Measurements from ENCODE around the gene SDF4. TPM values are rescaled to one million over a fixed set of nuclear protein-coding genes. Genes with fewer than 3 reads are reported as not detected.

SDF4 gene
- total and polyA plus RNA-seq, 2 donors (not counting 1 experiment from before 2014, with no cell fraction given), result 100 to 143 TPM

GRCh38 chr1:1234180-1234808 is 2.5 kb upstream of the SDF4 start:
- Mint-ChIP-seq H3K4me3 (peak overlapping the region; percentile 84), H3K27me3 (no peaks in the 10 kb centered on the region), H3K27ac (peak overlapping the region; percentile 15), H3K4me1 (peaks cover 41% of the 10 kb centered on the region), H3K9me3 (ENCODE audit: insufficient read depth) (no peaks in the 10 kb centered on the region)
- Histone ChIP-seq H3K9ac (ENCODE audit: low read length) (no peak overlapping the region), H3K79me2 (ENCODE audit: control insufficient read depth, insufficient read depth, low read length) (peaks cover 47% of the 10 kb centered on the region), H4K20me1 (ENCODE audit: control insufficient read depth, insufficient read depth, low read length, poor library complexity, severe bottlenecking) (peaks cover 49% of the 10 kb centered on the region), H3K4me2 (replicated peaks; ENCODE audit: low read depth, low read length, poor library complexity, severe bottlenecking) (no peak overlapping the region), H3K4me1 (ENCODE audit: control insufficient read depth in 2 of 2, insufficient read depth in 2 of 2, low read length in 2 of 2) (peaks cover 38 to 43% of the 10 kb centered on the region in 2 donors), H3K4me3 (ENCODE audit: control extremely low read depth in 1 of 5, extremely low read depth in 1 of 5, insufficient read depth in 1 of 5, low read depth in 2 of 5, low read length in 4 of 5) (no peak overlapping the region), H3K36me3 (replicated peaks in 1 of 2; ENCODE audit: control extremely low read depth in 1 of 2, control insufficient read depth in 1 of 2, extremely low read depth in 1 of 2, insufficient read depth in 2 of 2, low read length in 1 of 2) (peaks cover 0 to 8% of the 10 kb centered on the region in 2 experiments), H3K9me3 (ENCODE audit: control extremely low read depth in 1 of 3, control insufficient read depth in 2 of 3, insufficient read depth in 1 of 3, low read length in 2 of 3) (peaks cover 0 to 5% (median 0%) of the 10 kb centered on the region in 3 donors), H3K27ac (ENCODE audit: low read length in 2 of 2) (no peak overlapping the region), H3K27me3 (replicated peaks in 1 of 4; ENCODE audit: control extremely low read depth in 1 of 4, control insufficient read depth in 3 of 4, insufficient read depth in 4 of 4, low read length in 3 of 4) (peaks cover 0 to 18% (median 6%) of the 10 kb centered on the region in 4 experiments), H2AFZ (ENCODE audit: insufficient read depth, low read depth, low read length, poor library complexity, severe bottlenecking) (no peak overlapping the region)
- WGBS (ENCODE audit: insufficient coverage), result 97% methylated on average over 28 of the region's 28 CpGs
- ChIA-PET POLR2A (no interaction called here), CTCF (interaction anchor here (1.0 kb wide), 1 partner anchor 112 kb away, joined by 3 read pairs; no protein-coding TSS in a partner anchor)
- intact Hi-C loops (cut with micrococcal nuclease), result loop anchor here (5.0 to 10.0 kb wide), 2 partner anchors 73 to 199 kb away; partner anchors contain the start of genes ACAP3 and PUSL1
- DNase-seq (no peak), ATAC-seq (ENCODE audit: low read depth) (no peak)
- TF ChIP-seq CTCF (IDR thresholded peaks at IDR 0.05) (no peak), EZH2 (IDR thresholded peaks at IDR 0.05; ENCODE audit: borderline replicate concordance, insufficient read depth, low read depth, low read length, poor library complexity, severe bottlenecking) (no peak)

- intact Hi-C loops (cut with micrococcal nuclease), result loop anchor here (2.0 to 10.0 kb wide), 3 partner anchors 25 to 199 kb away; partner anchors contain the start of genes ACAP3 and PUSL1
- no peak for TF ChIP-seq CTCF (IDR thresholded peaks at IDR 0.05)
- TF ChIP-seq EZH2 (IDR thresholded peaks at IDR 0.05; ENCODE audit: borderline replicate concordance, insufficient read depth, low read depth, low read length, poor library complexity, severe bottlenecking), result no peak
- Histone ChIP-seq H3K4me2 (replicated peaks; ENCODE audit: low read depth, low read length, poor library complexity, severe bottlenecking) (peak overlapping the region; percentile 88), H3K4me1 (ENCODE audit: control insufficient read depth in 2 of 2, insufficient read depth in 2 of 2, low read length in 2 of 2) (peaks cover 38 to 45% of the 10 kb centered on the region in 2 donors), H2AFZ (ENCODE audit: insufficient read depth, low read depth, low read length, poor library complexity, severe bottlenecking) (no peak overlapping the region), H3K79me2 (ENCODE audit: control insufficient read depth, insufficient read depth, low read length) (peaks cover 54% of the 10 kb centered on the region), H3K9ac (ENCODE audit: low read length) (no peak overlapping the region), H3K27me3 (replicated peaks in 1 of 4; ENCODE audit: control extremely low read depth in 1 of 4, control insufficient read depth in 3 of 4, insufficient read depth in 4 of 4, low read length in 3 of 4) (peaks cover 0 to 11% (median 3%) of the 10 kb centered on the region in 4 experiments), H3K36me3 (replicated peaks in 1 of 2; ENCODE audit: control extremely low read depth in 1 of 2, control insufficient read depth in 1 of 2, extremely low read depth in 1 of 2, insufficient read depth in 2 of 2, low read length in 1 of 2) (peaks cover 0 to 12% of the 10 kb centered on the region in 2 experiments), H4K20me1 (ENCODE audit: control insufficient read depth, insufficient read depth, low read length, poor library complexity, severe bottlenecking) (peaks cover 56% of the 10 kb centered on the region), H3K27ac (ENCODE audit: low read length in 2 of 2) (no peak overlapping the region), H3K9me3 (ENCODE audit: control extremely low read depth in 1 of 3, control insufficient read depth in 2 of 3, insufficient read depth in 1 of 3, low read length in 2 of 3) (peaks cover 0 to 3% (median 0%) of the 10 kb centered on the region in 3 donors), H3K4me3 (ENCODE audit: control extremely low read depth in 1 of 5, extremely low read depth in 1 of 5, insufficient read depth in 1 of 5, low read depth in 2 of 5, low read length in 4 of 5) (no peak overlapping the region)
- peaks cover 42% of the 10 kb centered on the region for H3K4me1 Mint-ChIP-seq
- ChIA-PET CTCF (no interaction called here), POLR2A (no interaction called here)
- DNase-seq, result no peak
- no peak for ATAC-seq (ENCODE audit: low read depth)
- no peaks in the 10 kb centered on the region for H3K27me3 Mint-ChIP-seq
- H3K27ac Mint-ChIP-seq, result peak overlapping the region; percentile 73
- 96% methylated on average over 13 of the region's 15 CpGs for WGBS (ENCODE audit: insufficient coverage)
- no peaks in the 10 kb centered on the region for H3K9me3 Mint-ChIP-seq (ENCODE audit: insufficient read depth)
- peak overlapping the region; percentile 84 for H3K4me3 Mint-ChIP-seq
Observed at GRCh38 chr1:1233567-1233892, 1.7 kb upstream of the SDF4 start.

All from B cell (primary cell).